Peyer's patch (tissue), 4 donors: ENCODE data around the gene SCN9A.

Experiments
- CTCF ChIP-seq, 6 experiments: fragments of 450-650 bp in 4 of 6; fragments of 200-600 bp in 2 of 6; sonication (generic) in 1 of 6; IDR thresholded peaks; one replicate each; pipeline ENCODE4 v1.5.1; 2017 to 2019; ENCODE audit warnings: antibody characterized with exemption in 6 of 6, mild to moderate bottlenecking in 3 of 6, moderate library complexity in 1 of 6
- POLR2A ChIP-seq, 2 donors: fragments of 450-650 bp; IDR thresholded peaks; one replicate each; pipeline ENCODE4 v1.5.1; 2017; ENCODE audit warnings: antibody characterized with exemption in 2 of 2, mild to moderate bottlenecking in 2 of 2, moderate library complexity in 2 of 2

GRCh38 chr2:166365803-166366420, 9.8 kb downstream of the SCN9A start:
- TF ChIP-seq CTCF (IDR thresholded peaks at IDR 0.05) (no peak), POLR2A (IDR thresholded peaks at IDR 0.05) (no peak)
